HepG2 (cell line): ENCODE data around the gene RAB33B. TPM values are rescaled to one million over a fixed set of nuclear protein-coding genes. Genes with fewer than 3 reads are reported as not detected.
A peak's percentile ranks its signal among the peaks of the same experiment; 100 is the strongest.

Source experiments
- ATAC-seq: fragments of 200-7000 bp; cut with Tn5 transposase; 3 replicates; pipeline ENCODE4 v1.9.1; 2020; ENCODE audit warnings: mild to moderate bottlenecking, moderate library complexity
- BruUV-seq: library from RNA; stranded (reverse); fragments of 400-500 nt; replicated peaks from 2 replicates; lab custom pipeline; 2021; lab: Mats Ljungman, UMichigan
- CTCF ChIA-PET: fragments of 300-600 bp; formaldehyde crosslinking; extraction: SDS; loops from one replicate; lab custom pipeline; 2021; ENCODE audit warnings: low total read pairs, inconsistent platforms, low intra/inter-chr PET ratio; lab: Yijun Ruan, JAX
- POLR2A ChIA-PET: fragments of 350-600 bp; sonication (Branson Sonifier 250); formaldehyde crosslinking; loops from one replicate; lab custom pipeline; 2020; ENCODE audit warnings: antibody characterized with exemption, inconsistent platforms; lab: Yijun Ruan, JAX
- DNase-seq: peaks from one replicate; pipeline ENCODE4 v3.0.0-alpha.2; 2015; ENCODE audit warnings: low spot score
- FAIRE-seq: peaks from 3 replicates; lab custom pipeline; 2011; peaks lifted over from hg19 to GRCh38; lab: Jason Lieb, UNC
- H2AFZ ChIP-seq: one replicate; pipeline ENCODE4 v1.6.1; 2011; ENCODE audit warnings: low read length, inconsistent platforms
- H3K27ac ChIP-seq: fragments of 300-600 bp; 3 replicates; pipeline ENCODE4 v1.8.0; 2011; ENCODE audit warnings: mixed run types, mild to moderate bottlenecking, mixed read lengths, low read length, inconsistent platforms; ENCODE audit not compliant: insufficient read depth; ENCODE audit errors: extremely low read length
- H3K27me3 ChIP-seq, 2 experiments: fragments of 200-600 bp in 1 of 2; 2 replicates in 1 of 2; 3 replicates in 1 of 2; pipeline versions ENCODE4 v1.6.0 to v1.8.0; 2011; ENCODE audit warnings: low read length in 2 of 2, mild to moderate bottlenecking in 2 of 2, moderate library complexity in 2 of 2, inconsistent platforms in 1 of 2; ENCODE audit not compliant: insufficient read depth in 2 of 2, control insufficient read depth in 1 of 2
- H3K36me3 ChIP-seq, 2 experiments: fragments of 200-600 bp in 1 of 2; replicated peaks in 1 of 2; 2 replicates in 1 of 2; 3 replicates in 1 of 2; pipeline versions ENCODE4 v1.5.1 to v1.8.0; 2011; ENCODE audit warnings: low read length in 2 of 2, inconsistent platforms in 1 of 2; ENCODE audit not compliant: insufficient read depth in 2 of 2, control insufficient read depth in 1 of 2
- H3K4me1 ChIP-seq: 2 replicates; pipeline ENCODE4 v1.5.1; 2012; ENCODE audit warnings: low read length, inconsistent platforms; ENCODE audit not compliant: insufficient read depth
- H3K4me2 ChIP-seq: 2 replicates; pipeline ENCODE4 v1.6.0; 2011; ENCODE audit warnings: low read depth, low read length, inconsistent platforms
- H3K4me3 ChIP-seq, 3 experiments: fragments of 200-600 bp in 1 of 3; sonication (generic), shearing (Covaris generic) in 1 of 3; replicated peaks in 1 of 3; 2 replicates each; pipeline ENCODE4 v1.5.1; 2011 to 2016; ENCODE audit warnings: low read length in 3 of 3, inconsistent platforms in 2 of 3, low read depth in 2 of 3, mild to moderate bottlenecking in 2 of 3, control low read depth in 1 of 3, mixed read lengths in 1 of 3; ENCODE audit not compliant: insufficient read depth in 1 of 3
- H3K79me2 ChIP-seq: one replicate; pipeline ENCODE4 v1.6.1; 2011; ENCODE audit warnings: low read length, inconsistent platforms; ENCODE audit not compliant: insufficient read depth
- H3K9ac ChIP-seq: 2 replicates; pipeline ENCODE4 v1.6.0; 2011; ENCODE audit warnings: mild to moderate bottlenecking, low read depth, low read length, inconsistent platforms; ENCODE audit not compliant: insufficient read depth
- H3K9me3 ChIP-seq: 2 replicates; pipeline ENCODE4 v1.5.1; 2012; ENCODE audit warnings: mild to moderate bottlenecking, low read length
- H4K20me1 ChIP-seq: 2 replicates; pipeline ENCODE4 v1.6.0; 2011; ENCODE audit warnings: inconsistent platforms, mild to moderate bottlenecking, low read length, moderate library complexity; ENCODE audit not compliant: insufficient read depth
- BRF2 ChIP-seq: sonication (generic); formaldehyde crosslinking; IDR thresholded peaks from 2 replicates; pipeline ENCODE4 v1.8.1; 2022; ENCODE audit warnings: mild to moderate bottlenecking, missing genetic modification reagents
- EEA1 ChIP-seq: sonication (generic); formaldehyde crosslinking; IDR thresholded peaks from 2 replicates; pipeline ENCODE4 v1.5.1; 2020; ENCODE audit warnings: mild to moderate bottlenecking, missing genetic modification reagents, borderline replicate concordance
- ELK4 ChIP-seq: sonication (generic); formaldehyde crosslinking; IDR thresholded peaks from 2 replicates; pipeline ENCODE4 v1.9.0; 2021; ENCODE audit warnings: missing genetic modification reagents, borderline replicate concordance
- FOXA3 ChIP-seq: IDR thresholded peaks from 2 replicates; pipeline ENCODE4 v1.6.1; 2016; ENCODE audit warnings: missing genetic modification reagents, missing compliant biosample characterization
- FOXP1 ChIP-seq, 2 experiments: fragments of 450-650 bp in 1 of 2; IDR thresholded peaks; 2 replicates each; pipeline ENCODE4 v1.6.1; 2017 to 2018; ENCODE audit warnings: antibody characterized with exemption in 1 of 2
- HHEX ChIP-seq: IDR thresholded peaks from 2 replicates; pipeline ENCODE4 v1.6.1; 2016; ENCODE audit warnings: control low read depth
- IRF2 ChIP-seq: IDR thresholded peaks from 2 replicates; pipeline ENCODE4 v1.6.1; 2018; ENCODE audit warnings: missing genetic modification reagents, missing compliant biosample characterization
- KAT2B ChIP-seq: fragments of 150-350 bp; IDR thresholded peaks from 2 replicates; pipeline ENCODE4 v1.6.1; 2014; ENCODE audit warnings: low read depth, low read length, borderline replicate concordance
- MLLT10 ChIP-seq: sonication (generic); formaldehyde crosslinking; IDR thresholded peaks from 2 replicates; pipeline ENCODE4 v1.4.0; 2020; ENCODE audit warnings: missing genetic modification reagents
- PRDM4 ChIP-seq: sonication (generic); formaldehyde crosslinking; IDR thresholded peaks from 2 replicates; pipeline ENCODE4 v1.9.0; 2021; ENCODE audit warnings: missing genetic modification reagents, borderline replicate concordance
- ZNF446 ChIP-seq: sonication (generic); formaldehyde crosslinking; IDR thresholded peaks from 2 replicates; pipeline ENCODE4 v1.5.0; 2020; ENCODE audit warnings: mild to moderate bottlenecking, missing genetic modification reagents
- ZNF547 ChIP-seq: sonication (generic); formaldehyde crosslinking; IDR thresholded peaks from 2 replicates; pipeline ENCODE4 v1.5.1; 2020; ENCODE audit warnings: mild to moderate bottlenecking, missing genetic modification reagents
- ZNF570 ChIP-seq: sonication (generic); formaldehyde crosslinking; IDR thresholded peaks from 2 replicates; pipeline ENCODE4 v1.4.0; 2020; ENCODE audit warnings: mild to moderate bottlenecking, missing genetic modification reagents, borderline replicate concordance
- ZNF782 ChIP-seq: sonication (generic); formaldehyde crosslinking; IDR thresholded peaks from 2 replicates; pipeline ENCODE4 v1.4.0; 2020; ENCODE audit warnings: missing genetic modification reagents, mild to moderate bottlenecking, borderline replicate concordance
- WGBS: methylation state at CpG from one replicate; pipeline ENCODE4 v1.1.6; 2017; ENCODE audit warnings: low lambda C conversion rate; 5-methylcytosine and 5-hydroxymethylcytosine counted together
- in situ Hi-C: cut with HindIII; loops from 2 replicates; pipeline ENCODE4 v1.10.0; 2017; ENCODE audit warnings: low pct_unique_long_range_greater_than_20kb; ENCODE audit not compliant: extremely low pct_ligation_motif_present
- intact Hi-C: fragments of 100-400 bp; cut with micrococcal nuclease; formaldehyde crosslinking; loops from one replicate; pipeline ENCODE4 v1.10.0; 2022; ENCODE audit not compliant: unreplicated experiment
- polyA plus RNA-seq, 8 experiments: library from polyadenylated mRNA; depleted of rRNA in 3 of 8; stranded (reverse) in 7 of 8; unstranded in 1 of 8; fragments of >200 nt; fragmentation: Illumina TruSeq in 4 of 8; extraction: Trizol in 4 of 8; gene quantifications; 2 replicates each; pipeline versions ENCODE4 v1.2.1 to v1.2.3, GENCODE V29; 2011 to 2016; ENCODE audit warnings: low read depth in 4 of 8, missing spikeins in 1 of 8, mixed read lengths in 1 of 8; ENCODE audit not compliant: insufficient read depth in 1 of 8
- total RNA-seq, 5 experiments: library from RNA; depleted of rRNA; stranded (reverse); fragments of >200 nt; fragmentation: Illumina TruSeq; extraction: Trizol; gene quantifications; 2 replicates each; pipeline ENCODE4 v1.2.3, GENCODE V29; 2016; ENCODE audit warnings: low read depth in 1 of 5

Gene RAB33B
- total and polyA plus RNA-seq, 2 of the 13 experiments (the other 11 are each of a cell fraction or from before 2014, with no cell fraction given) = 7.6 to 8.1 TPM

GRCh38 chr4:139420652-139421051, 33.3 kb upstream of the RAB33B start:
- WGBS = 81% methylated on average over 1 of the region's 1 CpG
- no peak for FAIRE-seq
- Histone ChIP-seq H3K9ac (no peak overlapping the region), H3K79me2 (no peaks in the 10 kb centered on the region), H4K20me1 (0 out of 2 replicates have a peak, but pooled peaks cover under 1% of the 10 kb centered on the region), H3K4me1 (no peaks in the 10 kb centered on the region; the same call in 1 of the 2 replicates), H3K4me2 (no peak overlapping the region), H3K4me3 (no peak overlapping the region), H3K9me3 (no peaks in the 10 kb centered on the region), H2AFZ (no peak overlapping the region), H3K36me3 (no peaks in the 10 kb centered on the region), H3K27ac (no peak overlapping the region), H3K27me3 (no peaks in the 10 kb centered on the region)
- in situ Hi-C loops = no loop called here
- no peak for DNase-seq
- CTCF ChIA-PET = no interaction called here
- intact Hi-C loops = no loop called here
- no peak for TF ChIP-seq HHEX (CRISPR knock-in tag)
- peak; percentile 34; the same call in 1 of the 2 replicates for TF ChIP-seq FOXA3 (CRISPR knock-in tag)
- no peak for TF ChIP-seq FOXP1 (IDR thresholded peaks at IDR 0.05)
- peak; percentile 47; the same call in 1 of the 2 replicates for TF ChIP-seq FOXP1 (CRISPR knock-in tag; IDR thresholded peaks at IDR 0.05)
- peak; percentile 56; the same call in 1 of the 2 replicates for TF ChIP-seq KAT2B
- BruUV-seq = no TSS peak
- POLR2A ChIA-PET = no interaction called here
- ATAC-seq = no peak

GRCh38 chr4:139436122-139436521, 17.8 kb upstream of the RAB33B start:
- ChIA-PET POLR2A (no interaction called here), CTCF (no interaction called here)
- Histone ChIP-seq H3K79me2 (no peaks in the 10 kb centered on the region), H3K4me1 (no peaks in the 10 kb centered on the region), H3K4me3 (no peak overlapping the region), H2AFZ (no peak overlapping the region), H3K9ac (no peak overlapping the region), H4K20me1 (no peaks in the 10 kb centered on the region), H3K4me2 (no peak overlapping the region), H3K9me3 (no peaks in the 10 kb centered on the region), H3K36me3 (no peaks in the 10 kb centered on the region), H3K27ac (no peak overlapping the region), H3K27me3 (no peaks in the 10 kb centered on the region)
- no peak for DNase-seq
- in situ Hi-C loops = no loop called here
- BruUV-seq = no TSS peak
- WGBS = 93% methylated on average over 15 of the region's 23 CpGs
- no peak for ATAC-seq
- intact Hi-C loops = no loop called here
- no peak for FAIRE-seq
- TF ChIP-seq ZNF782 (CRISPR knock-in tag) (no peak), ZNF446 (CRISPR knock-in tag) (no peak), IRF2 (CRISPR knock-in tag) (no peak), ZNF570 (CRISPR knock-in tag) (no peak), BRF2 (CRISPR knock-in tag) (no peak), EEA1 (CRISPR knock-in tag) (no peak), PRDM4 (CRISPR knock-in tag) (no peak), MLLT10 (CRISPR knock-in tag) (no peak), ELK4 (no peak), ZNF547 (CRISPR knock-in tag) (no peak)
